Measurements from ENCODE around the gene ACSBG1.

ACSBG1 gene

GRCh38 chr15:78207110-78207458, 27.3 kb downstream of the ACSBG1 start:
- no peak overlapping the region for H3K27ac ChIP-seq (replicated peaks)
- H3K4me3 ChIP-seq (replicated peaks; ENCODE audit: insufficient read depth, low read length), result no peak overlapping the region
- no peaks in the 10 kb centered on the region for H3K27me3 ChIP-seq (ENCODE audit: insufficient read depth, poor library complexity, severe bottlenecking)
- TF ChIP-seq SPI1 (IDR thresholded peaks at IDR 0.05; ENCODE audit: borderline replicate concordance, low read depth), result no peak
- no peak for TF ChIP-seq POLR2AphosphoS5 (IDR thresholded peaks at IDR 0.05; ENCODE audit: low read depth)
- TF ChIP-seq GABPA (IDR thresholded peaks at IDR 0.05; ENCODE audit: low read depth), result no peak
- no peak for TF ChIP-seq REST (IDR thresholded peaks at IDR 0.05; ENCODE audit: insufficient replicate concordance, low read depth)
- no peak for TF ChIP-seq CTCF (IDR thresholded peaks at IDR 0.05; ENCODE audit: insufficient read depth, low read length)
- no peak for DNase-seq (ENCODE audit: low read depth in 1 of 2, low spot score in 1 of 2)

- no peak for DNase-seq (ENCODE audit: low read depth in 1 of 2, low spot score in 1 of 2)
- TF ChIP-seq CTCF (IDR thresholded peaks at IDR 0.05; ENCODE audit: insufficient read depth, low read length) (no peak), GABPA (IDR thresholded peaks at IDR 0.05; ENCODE audit: low read depth) (no peak), SPI1 (IDR thresholded peaks at IDR 0.05; ENCODE audit: borderline replicate concordance, low read depth) (no peak), POLR2AphosphoS5 (IDR thresholded peaks at IDR 0.05; ENCODE audit: low read depth) (no peak), REST (IDR thresholded peaks at IDR 0.05; ENCODE audit: insufficient replicate concordance, low read depth) (no peak)
- Histone ChIP-seq H3K27me3 (ENCODE audit: insufficient read depth, poor library complexity, severe bottlenecking) (no peaks in the 10 kb centered on the region), H3K4me3 (replicated peaks; ENCODE audit: insufficient read depth, low read length) (no peak overlapping the region), H3K27ac (replicated peaks) (no peak overlapping the region)
These were observed 27.8 kb downstream of the ACSBG1 start for GRCh38 chr15:78206326-78207109.

- TF ChIP-seq CTCF (IDR thresholded peaks at IDR 0.05; ENCODE audit: insufficient read depth, low read length) (no peak), GABPA (IDR thresholded peaks at IDR 0.05; ENCODE audit: low read depth) (no peak), REST (IDR thresholded peaks at IDR 0.05; ENCODE audit: insufficient replicate concordance, low read depth) (no peak), POLR2AphosphoS5 (IDR thresholded peaks at IDR 0.05; ENCODE audit: low read depth) (no peak), SPI1 (IDR thresholded peaks at IDR 0.05; ENCODE audit: borderline replicate concordance, low read depth) (no peak)
These were observed 28.5 kb downstream of the ACSBG1 start for GRCh38 chr15:78205856-78206255.

More at GRCh38 chr15:78205856-78206255, 28.5 kb downstream of the ACSBG1 start:
- Histone ChIP-seq H3K4me3 (replicated peaks; ENCODE audit: insufficient read depth, low read length) (no peak overlapping the region), H3K27me3 (ENCODE audit: insufficient read depth, poor library complexity, severe bottlenecking) (no peaks in the 10 kb centered on the region), H3K27ac (replicated peaks) (no peak overlapping the region)
- DNase-seq (ENCODE audit: low read depth in 1 of 2, low spot score in 1 of 2), result no peak

All from HL-60 (cell line).